Upper lobe of right lung (tissue), 1 donor: ENCODE data around the gene NFE2L1. TPM values are rescaled to one million over a fixed set of nuclear protein-coding genes. Genes with fewer than 3 reads are reported as not detected.

Experiments
- ATAC-seq: fragments of 200-7000 bp; cut with Tn5 transposase; one replicate; pipeline ENCODE4 v1.9.1; 2020; ENCODE audit warnings: mild to moderate bottlenecking, moderate library complexity
- DNase-seq: peaks from one replicate; pipeline ENCODE4 v3.0.0-alpha.2; 2020
- H3K27ac ChIP-seq: fragments of 200-600 bp; one replicate; pipeline ENCODE4 v1.8.0; 2022
- H3K27me3 ChIP-seq: fragments of 200-600 bp; one replicate; pipeline ENCODE4 v1.8.0; 2022; ENCODE audit warnings: mild to moderate bottlenecking
- H3K36me3 ChIP-seq: fragments of 200-600 bp; one replicate; pipeline ENCODE4 v1.8.0; 2022
- H3K4me1 ChIP-seq: fragments of 200-600 bp; one replicate; pipeline ENCODE4 v1.8.0; 2022
- H3K4me3 ChIP-seq: fragments of 200-600 bp; one replicate; pipeline ENCODE4 v1.8.0; 2022; ENCODE audit warnings: mild to moderate bottlenecking
- H3K9me3 ChIP-seq: fragments of 200-600 bp; one replicate; pipeline ENCODE4 v1.8.0; 2022
- CTCF ChIP-seq: fragments of 200-600 bp; IDR thresholded peaks from one replicate; pipeline ENCODE4 v1.8.0; 2022; ENCODE audit warnings: antibody characterized with exemption
- intact Hi-C: fragments of 100-400 bp; cut with DNase I; formaldehyde crosslinking; loops from one replicate; pipeline ENCODE4 v1.11.0; 2022
- total RNA-seq: library from RNA; stranded (reverse); fragmentation: NEBNext Ultra II Directional; extraction: Animal tissue kit (Norgen Biotek cat#: 25700); gene quantifications from one replicate; pipeline ENCODE4 v1.2.1, GENCODE V29; 2021
- donor health status: DM: no; HTN: yes; CAD: no; lungs with severe emphysema.

The NFE2L1 gene
- total RNA-seq, 1 donor from 2014 or later: 201 TPM

GRCh38 chr17:48058393-48059124 is 10.4 kb downstream of the NFE2L1 start:
- Histone ChIP-seq H3K27me3 (no peaks in the 10 kb centered on the region), H3K27ac (no peak overlapping the region), H3K9me3 (no peaks in the 10 kb centered on the region), H3K4me1 (peaks cover 23% of the 10 kb centered on the region), H3K36me3 (peaks cover 81% of the 10 kb centered on the region), H3K4me3 (no peak overlapping the region)
- TF ChIP-seq CTCF: no peak
- ATAC-seq (no peak), DNase-seq (no peak)
- intact Hi-C loops: no loop called here

- H3K9me3 ChIP-seq: no peaks in the 10 kb centered on the region
- no peak overlapping the region for H3K27ac ChIP-seq
- no peak for ATAC-seq
- H3K36me3 ChIP-seq: peaks cover 79% of the 10 kb centered on the region
- no peak for DNase-seq
- H3K4me3 ChIP-seq: no peak overlapping the region
- intact Hi-C loops: no loop called here
- peaks cover 17% of the 10 kb centered on the region for H3K4me1 ChIP-seq
- no peaks in the 10 kb centered on the region for H3K27me3 ChIP-seq
- TF ChIP-seq CTCF: no peak
Observed at GRCh38 chr17:48059125-48059668, 11.0 kb downstream of the NFE2L1 start.

GRCh38 chr17:48060249-48060648 is 12.1 kb downstream of the NFE2L1 start:
- TF ChIP-seq CTCF: no peak
- intact Hi-C loops: no loop called here
- no peak overlapping the region for H3K4me3 ChIP-seq
- peak; percentile 37 for ATAC-seq
- no peak for DNase-seq
- H3K4me1 ChIP-seq: peaks cover 8% of the 10 kb centered on the region
- no peaks in the 10 kb centered on the region for H3K27me3 ChIP-seq
- H3K27ac ChIP-seq: no peak overlapping the region
- H3K9me3 ChIP-seq: no peaks in the 10 kb centered on the region
- H3K36me3 ChIP-seq: peaks cover 88% of the 10 kb centered on the region

- TF ChIP-seq CTCF: no peak
- no peak overlapping the region for H3K27ac ChIP-seq
- intact Hi-C loops: no loop called here
- H3K9me3 ChIP-seq: no peaks in the 10 kb centered on the region
- peaks cover 84% of the 10 kb centered on the region for H3K36me3 ChIP-seq
- ATAC-seq (no peak), DNase-seq (no peak)
- no peaks in the 10 kb centered on the region for H3K4me1 ChIP-seq
- H3K27me3 ChIP-seq: no peaks in the 10 kb centered on the region
- H3K4me3 ChIP-seq: no peak overlapping the region
Observed at GRCh38 chr17:48062273-48062672, 14.1 kb downstream of the NFE2L1 start.

- Histone ChIP-seq H3K27me3 (no peaks in the 10 kb centered on the region), H3K27ac (no peak overlapping the region), H3K4me1 (no peaks in the 10 kb centered on the region), H3K4me3 (no peak overlapping the region), H3K9me3 (no peaks in the 10 kb centered on the region), H3K36me3 (peaks cover 80% of the 10 kb centered on the region)
- intact Hi-C loops: no loop called here
- DNase-seq: no peak
- TF ChIP-seq CTCF: no peak
- ATAC-seq: no peak
Observed at GRCh38 chr17:48064638-48065037, 16.5 kb downstream of the NFE2L1 start.
